Spleen (tissue), 11 donors: ENCODE data around the gene ZNF780A. TPM values are rescaled to one million over a fixed set of nuclear protein-coding genes. Genes with fewer than 3 reads are reported as not detected.

ENCODE experiments used
- DNase-seq: peaks from one replicate; pipeline ENCODE4 v3.0.0-alpha.2; 2020
- H3K27ac ChIP-seq, 8 donors: fragments of 200-600 bp; sonication (generic) in 7 of 8; 1 replicate in 4 of 8; 2 replicates in 4 of 8; pipeline versions ENCODE4 v1.5.0 to v1.8.0; 2016 to 2021; ENCODE audit warnings: inconsistent platforms in 4 of 8, mild to moderate bottlenecking in 4 of 8, moderate library complexity in 1 of 8
- H3K27me3 ChIP-seq, 7 donors: fragments of 200-600 bp; sonication (generic) in 6 of 7; replicated peaks in 1 of 7; 1 replicate in 4 of 7; 2 replicates in 3 of 7; pipeline versions ENCODE4 v1.5.0 to v1.8.0; 2016 to 2021; ENCODE audit warnings: inconsistent platforms in 3 of 7, mild to moderate bottlenecking in 1 of 7
- H3K36me3 ChIP-seq, 6 donors: fragments of 200-600 bp; sonication (generic) in 5 of 6; 1 replicate in 4 of 6; 2 replicates in 2 of 6; pipeline versions ENCODE4 v1.5.0 to v1.8.0; 2016 to 2021; ENCODE audit warnings: inconsistent platforms in 2 of 6
- H3K4me1 ChIP-seq, 6 donors: fragments of 200-600 bp; sonication (generic) in 5 of 6; 1 replicate in 3 of 6; 2 replicates in 3 of 6; pipeline versions ENCODE4 v1.5.0 to v1.8.0; 2016 to 2021; ENCODE audit warnings: inconsistent platforms in 3 of 6
- H3K4me3 ChIP-seq, 8 donors: fragments of 200-600 bp; sonication (generic) in 7 of 8; 1 replicate in 4 of 8; 2 replicates in 4 of 8; pipeline versions ENCODE4 v1.5.0 to v1.8.0; 2016 to 2021; ENCODE audit warnings: inconsistent platforms in 4 of 8, mild to moderate bottlenecking in 4 of 8, moderate library complexity in 2 of 8
- H3K9me3 ChIP-seq, 8 donors: fragments of 200-600 bp; sonication (generic) in 7 of 8; 1 replicate in 4 of 8; 2 replicates in 4 of 8; pipeline versions ENCODE4 v1.5.0 to v1.8.0; 2016 to 2021; ENCODE audit warnings: inconsistent platforms in 4 of 8
- POLR2A ChIP-seq, 3 donors: fragments of 450-650 bp; IDR thresholded peaks; one replicate each; pipeline ENCODE4 v1.5.1; 2017; ENCODE audit warnings: antibody characterized with exemption in 3 of 3, mild to moderate bottlenecking in 1 of 3
- POLR2AphosphoS5 ChIP-seq, 3 donors: sonication (generic); formaldehyde crosslinking; IDR thresholded peaks; one replicate each; pipeline ENCODE4 v1.5.1; 2017; ENCODE audit warnings: antibody characterized with exemption in 3 of 3
- WGBS, 5 donors: extraction: QIAGEN DNeasy Blood & Tissue Kit in 3 of 5; methylation state at CpG; one replicate each; pipeline versions ENCODE4 v1.1.5 to v1.1.7; 2013 to 2018; 5-methylcytosine and 5-hydroxymethylcytosine counted together
- intact Hi-C: fragments of 100-400 bp; cut with DNase I; formaldehyde crosslinking; loops from one replicate; pipeline ENCODE4 v1.15.0; 2023; ENCODE audit warnings: low total_unique reads
- polyA plus RNA-seq, 3 donors: library from polyadenylated mRNA; stranded (reverse); fragments of 200-250 nt; gene quantifications; one replicate each; pipeline ENCODE4 v1.2.1, GENCODE V29; 2013
- total RNA-seq, 7 donors: library from RNA; depleted of rRNA in 3 of 7; stranded (reverse); fragments of >200 nt in 3 of 7; fragmentation: NEBNext Ultra II Directional in 4 of 7; extraction: Animal tissue kit (Norgen Biotek cat#: 25700) in 4 of 7; gene quantifications; one replicate each; pipeline versions ENCODE4 v1.1.0 to v1.2.1, GENCODE V29; 2016 to 2021
- TF ChIP-seq, protein P1 (sequence below), 11 experiments: fragments of 200-600 bp in 7 of 11; fragments of 450-650 bp in 4 of 11; sonication (generic) in 4 of 11; IDR thresholded peaks in 8 of 11; conservative IDR thresholded peaks in 3 of 11; 1 replicate in 7 of 11; 2 replicates in 4 of 11; pipeline versions ENCODE4 v1.4.0 to v1.8.0; 2016 to 2021; ENCODE audit warnings: antibody characterized with exemption in 11 of 11, inconsistent platforms in 4 of 11, mild to moderate bottlenecking in 1 of 11
- donor health status: healthy with polysubstance abuse.
- donor health status: DM: no; HTN: no; CAD: no; lungs with moderate emphysema.
- donor health status: DM: no; HTN: no; CAD: no.
- donor health status: Bipolar disorder and iron deficiency.
- donor health status: healthy.
- donor health status: DM: no; HTN: no; CAD: no.
- donor health status: DM: yes; HTN: yes; CAD: no.

ZNF780A gene
- total and polyA plus RNA-seq, 10 donors: 18.1 to 52.5 (median 30.1) TPM

DNA sequence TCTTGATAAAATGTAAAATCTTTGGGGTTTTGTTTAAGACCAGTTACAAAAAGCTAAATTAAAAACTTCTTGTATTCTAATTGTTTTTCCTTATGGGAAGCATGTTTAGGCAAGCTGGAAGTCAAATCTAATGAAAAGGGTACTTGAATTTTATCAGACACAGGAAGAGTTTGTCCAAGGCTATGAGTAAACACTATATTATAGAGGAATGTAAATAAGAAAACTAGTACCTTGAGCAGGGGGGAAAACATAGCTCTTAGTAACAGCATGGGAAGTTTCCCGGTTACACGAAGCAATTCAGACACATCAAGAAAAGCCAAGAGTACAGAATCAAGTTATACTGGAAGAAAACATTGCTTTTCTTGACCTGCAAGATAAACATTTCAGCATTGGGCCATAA lies 19.8 kb upstream of the ZNF780A start:
- DNase-seq: no peak
- WGBS, 5 donors: 70 to 79% (median 77%) methylated on average over 2 of the region's 2 CpGs
- intact Hi-C loops: no loop called here

GRCh38 chr19:40104754-40105153 lies 14.0 kb upstream of the ZNF780A start:
- Histone ChIP-seq H3K4me1 (no peaks in the 10 kb centered on the region), H3K36me3 (no peaks in the 10 kb centered on the region), H3K27ac (no peak overlapping the region), H3K27me3 (no peaks in the 10 kb centered on the region), H3K9me3 (no peaks in the 10 kb centered on the region), H3K4me3 (no peak overlapping the region)
- TF ChIP-seq POLR2AphosphoS5 (IDR thresholded peaks at IDR 0.05) (no peak), POLR2A (IDR thresholded peaks at IDR 0.05) (no peak)
- TF ChIP-seq, protein P1, sequence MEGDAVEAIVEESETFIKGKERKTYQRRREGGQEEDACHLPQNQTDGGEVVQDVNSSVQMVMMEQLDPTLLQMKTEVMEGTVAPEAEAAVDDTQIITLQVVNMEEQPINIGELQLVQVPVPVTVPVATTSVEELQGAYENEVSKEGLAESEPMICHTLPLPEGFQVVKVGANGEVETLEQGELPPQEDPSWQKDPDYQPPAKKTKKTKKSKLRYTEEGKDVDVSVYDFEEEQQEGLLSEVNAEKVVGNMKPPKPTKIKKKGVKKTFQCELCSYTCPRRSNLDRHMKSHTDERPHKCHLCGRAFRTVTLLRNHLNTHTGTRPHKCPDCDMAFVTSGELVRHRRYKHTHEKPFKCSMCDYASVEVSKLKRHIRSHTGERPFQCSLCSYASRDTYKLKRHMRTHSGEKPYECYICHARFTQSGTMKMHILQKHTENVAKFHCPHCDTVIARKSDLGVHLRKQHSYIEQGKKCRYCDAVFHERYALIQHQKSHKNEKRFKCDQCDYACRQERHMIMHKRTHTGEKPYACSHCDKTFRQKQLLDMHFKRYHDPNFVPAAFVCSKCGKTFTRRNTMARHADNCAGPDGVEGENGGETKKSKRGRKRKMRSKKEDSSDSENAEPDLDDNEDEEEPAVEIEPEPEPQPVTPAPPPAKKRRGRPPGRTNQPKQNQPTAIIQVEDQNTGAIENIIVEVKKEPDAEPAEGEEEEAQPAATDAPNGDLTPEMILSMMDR (IDR thresholded peaks at IDR 0.05 in 8 of 11, conservative IDR thresholded peaks at IDR 0.05 in 3 of 11): no peak
- WGBS, 5 donors: 46 to 60% (median 60%) methylated on average over 1 of the region's 1 CpG
- DNase-seq: no peak
- intact Hi-C loops: no loop called here

More for the DNA sequence above, 19.8 kb upstream of the ZNF780A start:
- Histone ChIP-seq H3K4me3 (no peak overlapping the region), H3K27me3 (no peaks in the 10 kb centered on the region), H3K36me3 (no peaks in the 10 kb centered on the region), H3K27ac (no peak overlapping the region), H3K4me1 (no peaks in the 10 kb centered on the region), H3K9me3 (peaks cover 0 to 9% (median 2%) of the 10 kb centered on the region in 8 donors)
- TF ChIP-seq, protein P1 (IDR thresholded peaks at IDR 0.05 in 8 of 11, conservative IDR thresholded peaks at IDR 0.05 in 3 of 11): no peak
- TF ChIP-seq POLR2A (IDR thresholded peaks at IDR 0.05) (no peak), POLR2AphosphoS5 (IDR thresholded peaks at IDR 0.05) (no peak)

GRCh38 chr19:40103600-40103999 lies 12.9 kb upstream of the ZNF780A start:
- Histone ChIP-seq H3K27me3 (no peaks in the 10 kb centered on the region), H3K36me3 (no peaks in the 10 kb centered on the region), H3K27ac (no peak overlapping the region), H3K9me3 (no peaks in the 10 kb centered on the region), H3K4me1 (no peaks in the 10 kb centered on the region), H3K4me3 (no peak overlapping the region)
- 84 to 91% (median 89%) methylated on average over 4 of the region's 4 CpGs for WGBS, 5 donors
- intact Hi-C loops: no loop called here
- no peak for DNase-seq
- TF ChIP-seq POLR2AphosphoS5 (IDR thresholded peaks at IDR 0.05): no peak
- no peak for TF ChIP-seq POLR2A (IDR thresholded peaks at IDR 0.05)
- TF ChIP-seq, protein P1 (IDR thresholded peaks at IDR 0.05 in 8 of 11, conservative IDR thresholded peaks at IDR 0.05 in 3 of 11): no peak

DNA sequence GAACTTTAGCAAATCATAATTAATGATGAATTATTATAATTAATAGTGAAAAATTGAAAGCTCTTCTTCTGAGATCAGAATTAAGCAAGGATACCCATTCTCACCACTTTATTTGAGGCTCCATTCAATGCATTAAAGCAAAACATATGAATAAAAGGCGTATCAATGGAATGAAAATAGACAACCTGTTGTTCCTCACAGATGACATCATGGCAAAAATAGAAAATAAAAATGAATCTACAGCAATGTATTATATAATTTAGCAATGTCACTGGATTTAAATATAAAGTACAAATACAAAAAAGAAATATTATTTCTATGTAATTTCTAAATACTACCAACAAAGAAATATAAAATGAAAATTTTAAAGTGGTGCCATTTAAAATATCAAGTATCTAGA lies 11.1 kb upstream of the ZNF780A start:
- H3K27ac ChIP-seq: no peak overlapping the region
- no peaks in the 10 kb centered on the region for H3K4me1 ChIP-seq
- H3K4me3 ChIP-seq: no peak overlapping the region
- peaks cover 0 to 3% (median 0%) of the 10 kb centered on the region in 7 donors for H3K27me3 ChIP-seq
- 85 to 91% (median 87%) methylated on average over 1 of the region's 1 CpG for WGBS, 5 donors
- TF ChIP-seq, protein P1 (IDR thresholded peaks at IDR 0.05 in 8 of 11, conservative IDR thresholded peaks at IDR 0.05 in 3 of 11): no peak
- no peak for TF ChIP-seq POLR2A (IDR thresholded peaks at IDR 0.05)
- TF ChIP-seq POLR2AphosphoS5 (IDR thresholded peaks at IDR 0.05): no peak
- no peaks in the 10 kb centered on the region for H3K9me3 ChIP-seq
- no peak for DNase-seq
- H3K36me3 ChIP-seq: no peaks in the 10 kb centered on the region
- intact Hi-C loops: no loop called here
